GM21717 (cell line): ENCODE measurements around the gene REEP3.
"Not testable (repeated sequence)": the region's sequence is repeated elsewhere in the genome, so short reads cannot be mapped to it uniquely, and the experiment has no call there.

Source experiments
- ATAC-seq: cut with Tn5 transposase; IDR thresholded peaks from one replicate; pipeline ENCODE4 v1.9.1; 2021; ENCODE audit warnings: mild to moderate bottlenecking, moderate library complexity; ENCODE audit not compliant: unreplicated experiment

REEP3 gene

DNA sequence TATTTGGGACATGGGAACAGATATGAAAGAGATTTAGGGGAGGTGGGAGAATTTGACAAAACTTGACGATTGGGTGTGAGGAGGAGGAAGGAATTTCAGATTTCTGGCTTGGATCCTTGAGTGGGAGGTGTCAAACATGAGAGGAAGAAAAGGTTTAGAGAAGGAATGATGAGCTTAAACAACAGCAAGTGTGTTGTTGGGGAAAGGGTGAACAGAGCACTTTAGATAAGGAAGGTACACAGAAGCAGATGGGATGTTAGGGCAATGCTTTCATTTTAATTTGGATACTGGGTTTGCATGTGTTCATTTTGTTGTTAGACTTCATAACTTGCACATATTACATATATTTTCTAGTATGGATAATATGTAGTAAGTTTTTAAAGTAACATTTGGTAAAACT lies 23.2 kb downstream of the REEP3 start:
- no peak for ATAC-seq

DNA sequence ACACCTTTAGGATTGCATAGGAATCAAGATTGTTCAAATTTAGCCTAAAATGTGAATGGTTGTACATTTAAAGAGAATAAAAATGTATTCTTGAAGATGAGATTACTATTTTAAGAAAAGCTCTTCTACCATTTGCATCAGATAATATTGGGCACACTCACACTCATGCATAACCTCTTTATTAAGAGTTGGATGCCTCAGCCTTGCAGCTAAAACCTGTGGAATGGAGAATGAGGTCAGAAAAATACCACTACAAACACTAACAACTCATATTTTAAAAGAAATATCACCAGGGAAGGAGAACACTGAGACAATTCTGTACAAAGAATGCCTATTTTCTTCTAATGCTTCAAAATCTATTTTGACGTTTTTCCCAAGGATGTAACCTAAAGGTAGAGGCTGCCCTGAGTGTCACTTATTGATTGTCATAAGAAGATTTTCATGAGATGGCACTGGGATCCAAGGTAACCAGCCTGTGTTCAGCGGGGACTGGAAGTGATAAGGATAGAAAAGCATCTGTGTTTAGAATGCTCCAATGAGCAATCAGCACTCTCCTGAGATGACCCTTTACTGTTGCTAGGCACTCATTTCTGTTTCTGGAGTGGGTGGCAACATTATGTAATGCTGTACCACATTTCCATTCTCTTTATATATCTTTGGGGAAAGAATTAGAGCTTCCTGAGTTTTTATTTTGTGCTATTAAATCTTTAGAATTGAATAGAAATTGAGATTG lies 26.6 kb downstream of the REEP3 start:
- no peak for ATAC-seq

DNA sequence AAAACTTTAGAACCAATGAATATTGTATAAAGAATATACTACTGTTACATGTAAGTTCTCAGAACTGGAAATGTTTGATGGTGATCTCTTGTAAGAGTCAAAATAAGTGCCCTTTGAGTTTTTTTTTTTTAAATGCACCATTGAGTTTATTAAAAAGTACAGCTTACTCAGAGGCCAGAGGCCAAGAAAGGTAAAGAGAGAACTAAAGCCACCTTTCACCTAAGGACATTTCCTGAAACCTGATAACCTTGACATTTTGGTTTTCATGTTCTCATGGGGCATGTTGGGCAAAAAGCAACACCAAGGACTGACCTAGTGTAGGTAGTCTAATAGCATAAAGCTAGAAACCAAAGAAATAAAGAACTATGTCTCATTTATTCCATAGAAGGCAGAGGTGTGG lies 27.7 kb downstream of the REEP3 start:
- ATAC-seq = no peak

DNA sequence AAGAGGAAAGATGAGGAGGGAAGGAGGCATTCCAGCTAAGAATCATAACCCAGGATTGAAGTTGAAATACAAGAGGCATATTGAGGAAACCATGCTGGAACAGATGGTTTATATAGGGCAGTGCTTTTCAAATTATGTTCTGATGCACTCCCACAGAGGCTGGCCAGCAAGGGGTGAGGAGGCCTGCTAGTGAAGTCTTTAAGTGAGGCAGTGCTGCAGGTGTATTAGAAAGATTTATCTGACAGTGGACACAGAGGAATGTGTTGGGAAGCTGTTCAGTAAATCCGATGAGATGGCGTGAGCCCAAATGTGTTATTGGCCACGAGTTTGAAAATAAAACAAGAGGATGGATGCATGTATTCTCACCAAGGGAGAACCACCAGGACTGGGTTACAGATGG lies 28.6 kb downstream of the REEP3 start:
- no peak for ATAC-seq

DNA sequence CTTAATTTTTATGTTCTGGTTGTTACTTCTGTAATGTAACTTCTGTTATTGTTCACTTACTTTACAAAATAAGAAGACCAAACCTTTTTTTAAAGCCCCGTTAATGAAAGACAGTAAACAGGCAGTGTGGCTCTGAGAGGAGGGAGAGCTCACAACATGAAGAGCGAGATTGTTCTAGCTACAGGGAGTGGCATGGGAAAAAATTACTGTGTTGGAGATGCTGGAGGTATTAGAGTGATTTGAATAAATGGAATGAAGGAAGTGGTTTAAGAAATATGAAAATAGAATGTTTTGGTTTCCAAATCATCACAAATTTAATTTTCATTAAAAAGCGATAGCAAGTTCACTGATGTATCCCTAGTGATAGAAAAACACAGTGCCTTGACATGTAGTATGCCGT lies 31.8 kb downstream of the REEP3 start:
- no peak for ATAC-seq

DNA sequence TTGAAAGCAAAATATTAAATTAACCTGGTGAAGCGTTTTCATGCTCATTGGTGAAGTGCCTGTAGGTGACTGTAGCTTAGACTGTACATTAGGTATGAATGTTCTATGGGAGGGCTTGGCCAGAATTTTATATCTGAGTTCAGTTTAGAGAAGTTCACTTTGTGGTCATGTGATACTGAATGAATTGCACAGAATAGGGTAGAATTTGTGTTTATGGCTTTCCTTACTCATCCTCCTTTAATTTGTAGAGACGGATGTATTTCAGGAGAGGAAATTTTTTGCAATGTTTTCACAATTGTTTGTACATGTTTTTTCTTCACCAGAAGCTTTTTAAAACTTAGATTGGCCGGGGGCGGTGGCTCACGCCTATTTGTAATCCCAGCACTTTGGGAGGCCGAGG lies 32.3 kb downstream of the REEP3 start:
- ATAC-seq = no peak

DNA sequence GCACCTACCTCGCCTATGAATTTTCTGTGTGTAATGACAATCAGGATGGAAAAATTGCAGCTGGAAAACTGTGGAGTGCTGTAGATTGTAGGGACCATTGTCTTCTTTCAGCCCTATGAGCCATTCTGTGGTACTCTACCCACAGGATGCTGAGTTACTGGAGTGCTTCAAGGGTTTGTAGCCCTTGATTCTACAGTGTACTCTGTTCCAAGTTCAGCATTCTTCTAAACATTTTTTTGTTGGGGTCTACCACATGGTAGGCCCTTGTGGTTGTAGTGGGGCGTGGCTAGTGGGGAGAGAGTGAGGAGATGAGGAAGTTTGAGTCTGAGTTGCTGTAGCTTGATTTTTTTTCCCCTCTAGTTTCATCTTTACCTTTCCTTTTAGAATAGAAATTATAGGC lies 33.5 kb downstream of the REEP3 start:
- peak; percentile 56 for ATAC-seq

DNA sequence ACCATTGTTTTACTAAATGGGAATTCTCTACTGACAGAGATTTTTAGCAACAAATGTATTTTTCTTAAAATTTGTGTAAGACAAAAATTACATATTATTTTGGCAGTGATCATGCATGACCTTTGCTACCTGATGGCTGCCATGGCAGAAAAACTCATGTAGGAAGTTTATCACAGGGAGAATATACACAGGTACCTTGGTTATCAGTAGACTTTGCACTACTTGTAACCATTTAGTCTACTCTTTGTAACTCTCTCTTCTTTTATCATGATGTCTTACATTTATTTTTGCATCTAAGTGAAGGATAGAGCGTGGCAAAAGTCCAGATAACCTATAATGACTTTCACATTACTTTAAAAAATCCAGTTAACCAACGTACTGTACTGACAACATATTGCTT lies 34.1 kb downstream of the REEP3 start:
- no peak for ATAC-seq

DNA sequence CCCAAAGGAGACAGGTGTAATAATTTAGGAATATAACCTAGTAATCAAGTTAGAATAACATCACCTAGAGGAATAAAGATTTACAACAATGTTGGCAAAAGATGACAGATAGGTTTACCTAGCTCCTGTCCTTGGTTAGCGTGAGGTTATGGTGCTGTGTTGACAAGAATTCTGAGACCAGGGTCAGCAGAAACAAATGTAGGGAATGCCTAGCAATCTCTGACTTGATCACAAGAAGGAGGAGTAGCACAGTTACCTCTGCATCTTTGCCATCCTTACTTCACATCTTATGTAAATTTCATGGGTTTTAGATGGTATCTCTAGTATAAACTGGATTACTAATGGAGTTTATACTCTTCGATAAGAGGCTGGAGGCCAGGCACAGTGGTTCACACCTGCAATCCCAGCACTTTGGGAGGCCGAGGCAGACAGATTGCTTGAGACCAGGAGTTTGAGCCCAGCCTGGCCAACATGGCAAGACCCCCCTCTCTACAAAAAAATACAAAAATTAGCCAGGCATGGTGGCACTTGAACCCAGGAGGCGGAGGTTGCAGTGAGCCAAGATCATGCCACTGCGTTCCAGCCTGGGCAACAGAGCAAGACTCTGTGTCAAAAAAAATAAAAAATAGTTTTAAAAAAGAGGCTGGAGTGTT lies 37.1 kb downstream of the REEP3 start:
- no peak for ATAC-seq

DNA sequence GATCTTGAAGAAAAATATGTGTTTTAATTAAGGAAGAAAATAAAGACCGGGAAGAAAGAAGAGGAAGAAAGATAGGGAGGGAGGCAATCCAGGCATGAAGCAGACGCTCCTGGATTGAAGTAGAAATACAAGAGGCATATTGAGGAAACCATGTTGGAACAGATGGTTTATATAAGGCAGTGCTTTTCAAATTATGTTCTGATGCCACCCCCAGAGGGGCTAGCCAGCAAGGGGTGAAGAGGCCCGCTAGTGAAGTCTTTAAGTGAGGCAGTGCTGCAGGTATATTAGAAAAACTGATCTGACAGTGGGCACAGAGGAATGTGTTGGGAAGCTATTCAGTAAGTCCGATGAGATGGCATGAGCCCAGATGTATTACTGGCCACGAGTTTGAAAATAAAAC lies 40.1 kb downstream of the REEP3 start:
- ATAC-seq = no peak

DNA sequence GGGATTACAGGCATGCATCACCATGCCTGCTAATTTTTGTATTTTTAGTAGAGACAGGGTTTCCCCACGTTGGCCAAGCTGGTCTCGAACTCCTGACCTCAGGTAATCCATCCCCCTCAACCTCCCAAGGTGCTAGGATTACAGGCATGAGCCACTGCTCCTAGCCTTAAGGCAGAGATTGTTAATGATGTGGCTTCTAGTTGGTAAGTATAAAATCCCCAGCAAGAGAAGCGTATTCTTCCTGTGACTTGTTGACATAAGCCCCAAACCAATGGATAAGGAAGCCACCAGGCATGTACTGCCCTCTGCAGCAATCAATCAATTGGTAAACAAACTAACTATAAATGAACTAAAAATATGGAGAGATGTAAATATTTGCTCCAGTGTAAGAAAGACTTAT lies 41.2 kb downstream of the REEP3 start:
- ATAC-seq = no peak

DNA sequence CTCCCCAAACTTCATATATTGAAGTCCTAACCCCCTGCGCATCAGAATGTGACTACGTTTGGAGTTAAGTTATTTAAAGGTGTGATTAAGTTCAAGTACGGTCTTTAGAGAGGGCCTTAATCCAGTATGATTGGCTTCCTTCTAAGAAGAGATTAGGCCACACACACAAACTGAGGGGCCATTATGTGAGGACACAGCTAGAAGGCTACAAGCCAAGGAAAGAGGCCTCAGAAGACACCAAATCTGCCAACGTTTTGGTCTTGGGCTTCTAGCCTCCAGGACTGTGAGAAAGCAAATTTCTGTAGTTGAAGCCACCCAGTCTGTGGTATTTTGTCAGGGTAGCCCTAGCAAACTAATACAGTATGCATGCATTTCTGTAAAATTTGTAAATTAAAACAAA lies 41.7 kb downstream of the REEP3 start:
- no peak for ATAC-seq

DNA sequence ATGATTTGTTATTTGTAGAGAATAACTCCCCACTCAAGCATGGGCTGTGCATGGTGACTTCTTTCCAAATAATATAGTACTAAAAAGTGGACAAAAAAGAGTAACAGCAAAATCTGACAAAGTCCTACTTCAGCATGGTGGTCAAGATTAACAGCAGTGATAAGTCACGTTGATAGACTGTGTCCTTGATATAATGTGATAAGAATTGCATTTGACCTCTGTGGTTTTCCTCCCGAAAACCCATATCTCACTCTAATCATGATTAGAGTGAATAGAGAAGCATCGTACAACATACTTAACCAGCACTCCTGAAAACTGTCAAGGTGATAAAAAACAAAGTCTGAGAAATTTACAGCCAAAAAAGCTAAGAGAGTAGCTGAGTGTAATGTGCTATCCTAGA lies 42.4 kb downstream of the REEP3 start:
- no peak for ATAC-seq

DNA sequence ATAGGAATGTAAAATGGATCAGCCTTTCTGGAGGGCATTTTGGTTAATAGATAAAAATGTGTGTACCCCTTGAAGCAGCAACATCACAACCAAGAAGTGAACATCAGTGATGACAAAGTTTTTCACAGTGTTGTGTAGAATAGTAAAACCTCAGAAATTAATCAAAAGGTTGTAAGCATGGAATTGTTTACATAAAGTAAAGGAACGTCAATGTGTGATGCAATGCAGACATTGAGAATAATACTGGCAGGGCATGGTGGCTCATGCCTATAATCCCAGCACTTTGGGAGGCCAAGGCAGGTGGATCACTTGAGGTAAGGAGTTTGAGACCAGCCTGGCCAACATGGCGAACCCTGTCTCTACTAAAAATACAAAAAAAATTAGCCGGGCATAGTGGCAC lies 43.5 kb downstream of the REEP3 start:
- not testable (repeated sequence) for ATAC-seq

DNA sequence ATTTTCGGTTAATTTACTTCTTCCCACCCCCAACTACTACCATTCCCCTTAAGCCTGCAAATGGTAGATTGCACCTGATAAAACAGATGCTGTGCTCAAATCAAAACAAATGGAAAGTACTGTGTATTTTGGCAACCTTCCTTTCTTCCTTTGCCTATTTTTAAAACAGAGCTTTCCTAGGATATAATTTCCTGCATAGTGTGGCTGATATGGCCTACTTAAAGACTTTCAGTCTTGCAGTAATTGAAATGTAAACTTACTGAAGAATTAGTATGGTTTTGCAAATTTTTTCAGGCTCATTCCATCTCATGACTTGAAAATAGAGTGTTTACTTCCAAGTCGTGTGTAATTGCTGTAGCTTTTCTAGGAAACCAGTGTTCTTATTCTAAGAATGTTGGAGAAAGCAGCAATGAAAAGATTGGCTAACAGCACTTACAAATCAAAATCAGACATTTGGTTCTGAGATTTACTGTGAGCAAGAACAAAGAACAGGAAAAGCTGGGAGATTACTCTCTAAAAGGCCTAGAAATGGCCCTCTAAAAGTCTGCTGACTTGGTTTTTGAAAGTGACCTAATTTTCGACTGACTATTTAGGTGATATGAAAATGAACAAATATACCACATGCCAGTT lies 52.0 kb downstream of the REEP3 start:
- ATAC-seq = no peak

DNA sequence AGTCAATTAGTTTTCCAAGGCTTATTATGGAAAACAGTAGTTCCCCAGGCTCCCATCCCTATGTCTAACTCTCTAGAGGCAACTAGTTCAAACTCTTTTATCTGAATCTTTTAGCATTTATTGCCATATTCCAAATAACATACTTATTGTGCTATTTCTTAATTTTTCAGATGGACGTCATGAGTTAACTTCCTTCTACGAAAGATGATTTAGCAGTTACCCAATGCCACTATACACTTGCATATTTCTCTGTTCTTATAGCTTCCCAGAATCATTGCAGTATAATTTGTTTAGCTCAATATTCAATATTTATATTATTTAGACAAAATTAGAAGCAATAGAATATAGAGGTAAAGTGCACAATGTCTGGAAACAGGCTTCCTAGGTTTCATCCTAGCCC lies 52.8 kb downstream of the REEP3 start:
- ATAC-seq = no peak

DNA sequence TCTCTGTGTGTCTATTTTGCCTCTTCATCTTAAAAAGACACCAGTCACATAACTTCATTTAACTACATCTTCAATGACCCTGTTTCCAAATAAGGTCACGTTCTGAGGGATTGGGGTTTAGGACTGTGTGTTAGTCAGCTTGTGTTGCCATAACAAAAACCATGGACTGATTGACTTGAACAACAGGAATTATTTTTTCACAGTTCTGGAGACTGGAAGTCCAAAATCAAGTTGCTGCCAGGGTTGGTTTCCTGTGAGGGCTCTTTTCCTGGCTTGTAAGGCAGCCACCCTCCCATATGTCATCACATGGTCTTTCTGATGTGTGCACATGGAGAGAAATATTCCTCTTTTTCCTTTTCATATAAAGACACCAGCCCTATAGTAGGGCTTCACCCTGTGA lies 55.3 kb downstream of the REEP3 start:
- no peak for ATAC-seq

DNA sequence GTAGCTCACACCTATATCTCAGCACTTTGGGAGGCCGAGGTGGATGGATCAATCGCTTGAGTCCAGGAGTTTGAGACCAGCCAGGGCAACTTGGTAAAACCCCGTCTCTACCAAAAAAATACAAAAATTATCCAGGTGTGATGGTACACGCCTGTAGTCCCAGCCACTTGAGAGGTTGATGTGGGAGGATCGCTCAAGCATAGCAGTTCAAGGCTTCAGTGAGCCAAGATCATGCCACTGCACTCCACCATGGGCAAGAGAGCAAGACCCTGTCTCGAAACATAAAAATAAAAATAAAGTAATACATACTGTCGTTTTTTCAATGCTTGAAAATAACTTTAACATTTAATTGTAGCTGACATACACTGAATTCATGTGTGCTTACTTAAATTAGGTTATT lies 57.3 kb downstream of the REEP3 start:
- no peak for ATAC-seq

DNA sequence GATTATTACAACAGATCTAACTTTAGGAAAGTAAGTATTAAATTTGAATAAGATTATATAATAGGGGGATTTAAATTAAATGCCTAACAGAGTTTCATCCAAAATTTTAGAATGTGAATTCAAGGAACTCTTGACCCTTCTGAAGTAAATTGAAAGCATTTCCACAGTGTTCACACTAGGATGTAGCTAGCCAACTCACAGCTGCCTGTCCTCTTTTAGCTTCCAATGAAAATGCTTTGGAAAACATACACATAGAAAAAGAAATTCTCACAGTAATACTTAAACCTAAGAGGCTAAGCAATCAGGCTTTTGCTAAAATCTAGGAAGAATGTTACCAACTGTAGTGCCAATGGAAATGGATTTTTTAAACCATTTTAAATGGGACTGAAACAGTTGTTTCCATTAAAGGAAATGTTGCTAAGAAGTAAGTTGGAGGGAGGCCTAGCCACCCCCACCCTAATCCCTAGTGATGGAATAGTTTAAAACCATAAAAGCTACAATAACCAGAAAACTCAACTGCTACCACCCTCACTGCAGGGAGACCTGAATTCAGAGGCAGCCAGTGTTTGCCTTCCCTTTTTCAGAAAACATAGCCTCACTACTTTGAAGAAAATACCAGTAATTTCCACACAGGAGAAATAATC lies 58.3 kb downstream of the REEP3 start:
- ATAC-seq = no peak

DNA sequence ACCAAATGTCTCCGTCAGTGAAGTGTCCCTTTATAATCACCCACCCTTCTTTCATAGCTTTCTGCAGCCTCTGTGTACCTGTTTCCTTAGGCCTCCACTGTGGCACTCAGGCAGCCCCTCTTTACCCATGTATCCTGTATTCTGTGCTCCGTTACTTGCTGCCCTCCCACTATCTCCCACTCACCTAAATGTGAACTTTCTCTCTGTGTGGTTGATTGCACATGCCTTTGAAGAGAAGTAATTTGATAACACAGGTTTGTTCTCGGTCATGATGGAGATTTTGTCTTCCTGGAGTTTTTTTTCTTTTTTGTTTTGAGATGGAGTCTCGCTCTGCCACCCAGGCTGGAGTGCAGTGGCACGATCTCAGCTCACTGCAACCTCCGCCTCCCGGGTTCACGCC lies 61.5 kb downstream of the REEP3 start:
- no peak for ATAC-seq

DNA sequence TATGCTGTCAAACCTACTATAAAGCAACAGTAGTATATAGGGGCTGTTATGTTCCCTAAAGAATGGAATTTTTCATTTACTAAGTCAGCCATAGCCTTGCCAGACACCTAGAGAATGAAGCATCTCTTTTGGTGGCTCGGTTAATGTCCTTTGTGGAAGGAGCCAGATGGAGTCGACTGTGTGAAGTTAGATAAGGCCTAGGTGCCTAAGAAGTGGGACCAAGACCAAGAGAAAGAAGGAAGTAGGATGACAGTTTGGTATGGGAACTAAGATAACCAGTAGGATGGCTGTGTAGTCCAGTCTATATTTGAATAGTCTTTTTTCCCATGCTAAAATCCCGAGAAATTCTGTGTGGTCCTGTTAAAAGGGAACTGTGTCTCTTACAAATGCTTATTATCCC lies 62.2 kb downstream of the REEP3 start:
- ATAC-seq = no peak
